Activated T-cell treated with anti-CD3 and anti-CD28 coated beads, Interleukin-2, amount 50 U/mL, for 24 hours (primary cell): Measurements from ENCODE around the gene NLN.
"Not testable (repeated sequence)": the region's sequence is repeated elsewhere in the genome, so short reads cannot be mapped to it uniquely, and the experiment has no call there.

Source experiments
- DNase-seq: peaks from one replicate; pipeline ENCODE4 v3.0.0-alpha.2; 2020
- H3K27ac Mint-ChIP-seq: 2 replicates; pipeline ENCODE4 v1.8.0; 2020; ENCODE audit warnings: mild to moderate bottlenecking, mixed read lengths
- H3K27me3 Mint-ChIP-seq: 2 replicates; pipeline ENCODE4 v1.8.0; 2020; ENCODE audit warnings: mixed read lengths
- H3K36me3 Mint-ChIP-seq: 2 replicates; pipeline ENCODE4 v1.8.0; 2020; ENCODE audit warnings: low read depth, mixed read lengths
- H3K4me1 Mint-ChIP-seq: 2 replicates; pipeline ENCODE4 v1.8.0; 2020; ENCODE audit warnings: low read depth, mixed read lengths
- H3K4me3 Mint-ChIP-seq: 2 replicates; pipeline ENCODE4 v1.8.0; 2020; ENCODE audit warnings: mild to moderate bottlenecking, moderate library complexity, mixed read lengths
- H3K9me3 Mint-ChIP-seq: 2 replicates; pipeline ENCODE4 v1.8.0; 2020; ENCODE audit warnings: mixed read lengths

NLN gene

GRCh38 chr5:65721720-65722574 is at the start of gene NLN, which contains the start of gene SGTB:
Gene NLN (plus strand): TSS chr5:65722205. CDS start chr5:65722374, 169 bp downstream.
Gene SGTB (minus strand): TSS chr5:65722109. CDS start chr5:65720807, 1,302 bp downstream.
- peak; percentile 94 for DNase-seq
- Mint-ChIP-seq H3K4me3 (peak within 1 kb of the TSS; percentile 89), H3K9me3 (no peaks in the 10 kb centered on the region), H3K27me3 (no peaks in the 10 kb centered on the region), H3K4me1 (peaks cover 27% of the 10 kb centered on the region), H3K27ac (peak within 1 kb of the TSS; percentile 88), H3K36me3 (peaks cover 21% of the 10 kb centered on the region)

GRCh38 chr5:65672796-65673195 is 49.2 kb upstream of the NLN start:
- peaks cover 83% of the 10 kb centered on the region for H3K36me3 Mint-ChIP-seq
- no peak for DNase-seq

GRCh38 chr5:65674749-65675148 is 47.3 kb upstream of the NLN start:
- Mint-ChIP-seq H3K9me3 (no peaks in the 10 kb centered on the region), H3K27me3 (no peaks in the 10 kb centered on the region), H3K4me3 (no peak overlapping the region), H3K36me3 (peaks cover 94% of the 10 kb centered on the region), H3K27ac (peak overlapping the region; percentile 63), H3K4me1 (peaks cover 45% of the 10 kb centered on the region)
- no peak for DNase-seq

More at GRCh38 chr5:65672796-65673195, 49.2 kb upstream of the NLN start:
- Mint-ChIP-seq H3K27me3 (no peaks in the 10 kb centered on the region), H3K27ac (peak overlapping the region; percentile 48), H3K4me3 (no peak overlapping the region), H3K9me3 (no peaks in the 10 kb centered on the region), H3K4me1 (peaks cover 32% of the 10 kb centered on the region)

GRCh38 chr5:65676056-65676455 is 45.9 kb upstream of the NLN start:
- not testable (repeated sequence) for H3K27me3 Mint-ChIP-seq, H3K9me3 Mint-ChIP-seq, H3K4me3 Mint-ChIP-seq, DNase-seq
- peak overlapping the region; percentile 53 for H3K27ac Mint-ChIP-seq
- H3K36me3 Mint-ChIP-seq, result peaks cover 95% of the 10 kb centered on the region
- peaks cover 54% of the 10 kb centered on the region for H3K4me1 Mint-ChIP-seq

- no peak overlapping the region for H3K27ac Mint-ChIP-seq
- H3K27me3 Mint-ChIP-seq, result no peaks in the 10 kb centered on the region
- no peaks in the 10 kb centered on the region for H3K9me3 Mint-ChIP-seq
- no peak overlapping the region for H3K4me3 Mint-ChIP-seq
- H3K4me1 Mint-ChIP-seq, result peaks cover 37% of the 10 kb centered on the region
- DNase-seq, result no peak
- peaks cover 88% of the 10 kb centered on the region for H3K36me3 Mint-ChIP-seq
These were observed 39.9 kb upstream of the NLN start for GRCh38 chr5:65682148-65682547.

GRCh38 chr5:65693121-65693520 is 28.9 kb upstream of the NLN start:
- Mint-ChIP-seq H3K27me3 (no peaks in the 10 kb centered on the region), H3K27ac (no peak overlapping the region), H3K9me3 (no peaks in the 10 kb centered on the region), H3K4me1 (peaks cover 4% of the 10 kb centered on the region), H3K36me3 (peaks cover 38% of the 10 kb centered on the region), H3K4me3 (no peak overlapping the region)
- DNase-seq, result no peak

- no peaks in the 10 kb centered on the region for H3K9me3 Mint-ChIP-seq
- no peak for DNase-seq
- peaks cover 7% of the 10 kb centered on the region for H3K4me1 Mint-ChIP-seq
- no peaks in the 10 kb centered on the region for H3K27me3 Mint-ChIP-seq
- no peak overlapping the region for H3K4me3 Mint-ChIP-seq
- peaks cover 53% of the 10 kb centered on the region for H3K36me3 Mint-ChIP-seq
- no peak overlapping the region for H3K27ac Mint-ChIP-seq
These were observed 26.7 kb upstream of the NLN start for GRCh38 chr5:65695162-65695755.

GRCh38 chr5:65695896-65696295 is 26.1 kb upstream of the NLN start:
- H3K36me3 Mint-ChIP-seq, result peaks cover 50% of the 10 kb centered on the region
- no peak for DNase-seq
- peaks cover 4% of the 10 kb centered on the region for H3K4me1 Mint-ChIP-seq
- no peaks in the 10 kb centered on the region for H3K9me3 Mint-ChIP-seq
- no peak overlapping the region for H3K27ac Mint-ChIP-seq
- H3K4me3 Mint-ChIP-seq, result no peak overlapping the region
- no peaks in the 10 kb centered on the region for H3K27me3 Mint-ChIP-seq

GRCh38 chr5:65696892-65697291 is 25.1 kb upstream of the NLN start:
- no peak for DNase-seq
- no peak overlapping the region for H3K27ac Mint-ChIP-seq
- H3K27me3 Mint-ChIP-seq, result no peaks in the 10 kb centered on the region
- H3K36me3 Mint-ChIP-seq, result peaks cover 53% of the 10 kb centered on the region
- no peaks in the 10 kb centered on the region for H3K9me3 Mint-ChIP-seq
- peaks cover 4% of the 10 kb centered on the region for H3K4me1 Mint-ChIP-seq
- no peak overlapping the region for H3K4me3 Mint-ChIP-seq

- H3K4me1 Mint-ChIP-seq, result peaks cover 4% of the 10 kb centered on the region
- no peak overlapping the region for H3K27ac Mint-ChIP-seq
- no peak overlapping the region for H3K4me3 Mint-ChIP-seq
- H3K27me3 Mint-ChIP-seq, result no peaks in the 10 kb centered on the region
- H3K36me3 Mint-ChIP-seq, result peaks cover 60% of the 10 kb centered on the region
- no peak for DNase-seq
- no peaks in the 10 kb centered on the region for H3K9me3 Mint-ChIP-seq
These were observed 22.7 kb upstream of the NLN start for GRCh38 chr5:65699338-65699737.

GRCh38 chr5:65702036-65702435 is 20.0 kb upstream of the NLN start:
- peaks cover 79% of the 10 kb centered on the region for H3K36me3 Mint-ChIP-seq
- H3K4me1 Mint-ChIP-seq, result peaks cover 7% of the 10 kb centered on the region
- DNase-seq, result no peak
- H3K9me3 Mint-ChIP-seq, result no peaks in the 10 kb centered on the region
- no peaks in the 10 kb centered on the region for H3K27me3 Mint-ChIP-seq
- no peak overlapping the region for H3K27ac Mint-ChIP-seq
- H3K4me3 Mint-ChIP-seq, result no peak overlapping the region

GRCh38 chr5:65704621-65705239 is 17.3 kb upstream of the NLN start:
- H3K4me3 Mint-ChIP-seq, result no peak overlapping the region
- peaks cover 66% of the 10 kb centered on the region for H3K36me3 Mint-ChIP-seq
- no peak overlapping the region for H3K27ac Mint-ChIP-seq
- no peak for DNase-seq
- no peaks in the 10 kb centered on the region for H3K9me3 Mint-ChIP-seq
- no peaks in the 10 kb centered on the region for H3K27me3 Mint-ChIP-seq
- H3K4me1 Mint-ChIP-seq, result peaks cover 6% of the 10 kb centered on the region

- no peak for DNase-seq
- H3K4me3 Mint-ChIP-seq, result no peak overlapping the region
- peaks cover 66% of the 10 kb centered on the region for H3K36me3 Mint-ChIP-seq
These were observed 14.3 kb upstream of the NLN start for GRCh38 chr5:65707663-65708062.

GRCh38 chr5:65708145-65708544 is 13.9 kb upstream of the NLN start:
- no peak for DNase-seq
- no peak overlapping the region for H3K4me3 Mint-ChIP-seq
- H3K4me1 Mint-ChIP-seq, result peaks cover 19% of the 10 kb centered on the region
- H3K27ac Mint-ChIP-seq, result no peak overlapping the region
- H3K27me3 Mint-ChIP-seq, result no peaks in the 10 kb centered on the region
- no peaks in the 10 kb centered on the region for H3K9me3 Mint-ChIP-seq
- H3K36me3 Mint-ChIP-seq, result peaks cover 65% of the 10 kb centered on the region

More at GRCh38 chr5:65707663-65708062, 14.3 kb upstream of the NLN start:
- H3K27ac Mint-ChIP-seq, result no peak overlapping the region
- H3K27me3 Mint-ChIP-seq, result no peaks in the 10 kb centered on the region
- peaks cover 18% of the 10 kb centered on the region for H3K4me1 Mint-ChIP-seq
- no peaks in the 10 kb centered on the region for H3K9me3 Mint-ChIP-seq
